Activated CD4-positive, alpha-beta T cell treated with anti-CD3 and anti-CD28 coated beads, Interleukin-2, amount 50 U/mL, for 1 hour (primary cell): Measurements from ENCODE around the gene TRIM9.

Experiments
- DNase-seq: peaks from one replicate; pipeline ENCODE4 v3.0.0-alpha.2; 2020

TRIM9 gene

DNA sequence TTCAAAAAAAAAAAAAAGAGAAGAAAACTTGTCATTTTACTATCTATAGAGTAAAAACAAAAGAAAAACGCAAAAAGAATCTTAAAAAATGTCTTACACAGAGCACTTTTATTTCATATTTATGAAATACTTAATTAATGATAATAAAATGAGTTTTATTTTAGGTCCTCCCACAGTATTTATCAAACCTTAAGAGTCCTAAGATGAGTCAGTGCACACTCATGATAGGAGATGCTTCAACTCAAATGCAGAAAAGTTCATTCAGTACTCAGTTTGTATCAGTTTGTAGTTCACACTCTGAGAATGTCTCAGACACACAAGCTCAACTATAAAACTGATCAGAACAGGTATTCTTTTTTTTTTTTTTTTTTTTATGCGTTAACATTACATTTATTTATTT is 41.7 kb downstream of the TRIM9 start:
- DNase-seq = no peak

DNA sequence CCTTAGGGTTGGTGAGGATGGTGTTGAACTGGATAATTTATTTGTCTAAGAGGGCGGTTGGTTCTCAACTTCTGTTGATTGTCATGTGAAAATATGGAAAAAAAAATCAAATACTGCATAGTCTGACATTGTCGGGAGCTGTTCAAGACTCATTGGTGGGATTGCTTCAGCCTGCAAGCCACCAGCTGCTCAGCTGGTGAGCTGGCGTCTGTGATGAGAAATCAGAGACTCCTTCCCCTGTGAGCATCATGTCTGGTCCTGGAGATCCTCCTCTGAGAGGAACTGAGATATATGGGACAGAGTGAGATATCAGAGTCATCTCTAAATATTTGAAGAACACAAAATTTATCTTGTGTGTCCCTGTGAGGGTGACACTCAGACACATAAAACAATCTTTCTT is 49.9 kb downstream of the TRIM9 start:
- DNase-seq = no peak

DNA sequence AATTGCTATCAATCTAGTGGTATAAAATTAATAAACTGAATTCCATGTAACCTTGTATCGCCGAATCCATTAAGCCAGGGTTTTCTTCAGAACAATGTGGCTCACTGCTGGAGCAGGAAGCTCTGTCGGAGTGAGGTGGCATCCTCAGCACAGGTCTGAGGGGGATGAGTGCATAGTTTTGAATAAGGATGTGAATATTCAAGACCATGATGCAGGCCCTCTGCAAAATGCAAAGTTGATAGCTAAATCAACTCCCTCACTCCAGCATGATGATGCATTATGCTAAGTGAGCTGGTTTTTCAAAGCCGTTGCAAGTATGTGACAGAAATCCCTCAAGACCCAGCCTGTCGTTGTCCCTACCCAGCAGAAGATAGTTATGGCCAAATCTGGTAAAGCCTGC is 53.0 kb downstream of the TRIM9 start:
- DNase-seq = no peak

DNA sequence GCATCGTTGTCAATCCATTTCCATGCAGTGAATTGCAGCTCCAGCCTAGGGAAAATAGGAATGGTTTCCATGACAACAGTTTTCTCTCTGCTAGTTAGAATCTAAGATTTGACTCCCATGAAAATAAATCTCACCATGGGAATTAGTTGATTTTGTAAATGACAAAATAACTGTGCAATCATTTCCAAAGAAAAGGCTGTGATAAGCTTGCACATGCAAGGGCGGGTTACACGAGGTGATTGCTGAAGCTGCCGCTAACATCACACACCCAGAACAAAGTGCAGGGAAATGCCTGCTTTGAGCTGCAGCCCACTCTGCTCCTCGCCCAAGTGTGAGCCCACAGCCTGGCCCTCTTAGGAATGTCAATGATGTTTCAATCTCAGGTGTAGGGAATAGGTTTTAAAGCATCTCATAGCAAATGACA is 53.8 kb downstream of the TRIM9 start:
- no peak for DNase-seq

DNA sequence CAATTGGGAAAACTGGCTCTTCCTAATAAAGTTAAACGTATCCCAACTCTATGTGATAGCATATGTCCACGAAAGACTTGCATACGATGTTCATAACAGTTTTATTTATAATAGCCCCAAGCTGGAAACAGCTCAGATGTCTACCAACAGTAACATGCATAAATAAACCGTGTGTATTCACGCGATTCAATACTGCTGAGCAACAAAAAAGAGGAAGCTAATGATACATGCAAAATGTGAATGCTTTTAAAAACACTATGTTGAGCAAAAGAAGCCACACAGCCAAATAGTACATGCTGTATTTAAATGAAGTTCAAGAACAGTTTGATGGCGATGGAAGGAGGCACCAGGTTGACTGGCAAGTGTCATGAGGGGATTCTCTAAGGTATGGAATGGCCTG is 55.7 kb downstream of the TRIM9 start:
- DNase-seq = no peak

DNA sequence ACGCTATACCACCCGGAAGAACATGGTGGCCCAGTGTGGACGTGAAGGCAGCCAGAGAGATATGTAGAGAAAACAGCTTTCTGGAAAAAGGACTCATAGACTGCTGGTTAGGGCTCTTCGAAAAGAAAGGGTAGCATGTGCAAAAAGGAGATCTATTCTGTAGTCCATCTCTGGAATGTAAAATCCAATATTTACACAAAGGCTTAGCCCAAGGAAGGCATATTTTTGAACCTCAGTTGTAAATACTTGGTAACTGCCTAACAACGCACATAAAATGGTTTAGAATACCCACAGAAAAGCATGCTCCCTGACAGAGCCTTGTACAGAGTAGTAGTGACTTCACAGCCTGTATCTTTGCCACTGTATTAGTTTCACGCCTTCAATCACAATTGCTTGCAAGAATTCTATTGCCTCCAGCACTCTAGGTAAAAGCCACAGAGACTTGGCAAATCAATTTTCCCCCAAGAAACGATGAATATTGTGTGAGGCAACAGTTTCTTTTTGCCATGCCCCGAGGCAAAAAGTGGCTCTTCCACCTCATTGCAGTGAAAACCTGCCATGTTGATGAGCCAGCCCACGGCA is 59.2 kb downstream of the TRIM9 start:
- no peak for DNase-seq

DNA sequence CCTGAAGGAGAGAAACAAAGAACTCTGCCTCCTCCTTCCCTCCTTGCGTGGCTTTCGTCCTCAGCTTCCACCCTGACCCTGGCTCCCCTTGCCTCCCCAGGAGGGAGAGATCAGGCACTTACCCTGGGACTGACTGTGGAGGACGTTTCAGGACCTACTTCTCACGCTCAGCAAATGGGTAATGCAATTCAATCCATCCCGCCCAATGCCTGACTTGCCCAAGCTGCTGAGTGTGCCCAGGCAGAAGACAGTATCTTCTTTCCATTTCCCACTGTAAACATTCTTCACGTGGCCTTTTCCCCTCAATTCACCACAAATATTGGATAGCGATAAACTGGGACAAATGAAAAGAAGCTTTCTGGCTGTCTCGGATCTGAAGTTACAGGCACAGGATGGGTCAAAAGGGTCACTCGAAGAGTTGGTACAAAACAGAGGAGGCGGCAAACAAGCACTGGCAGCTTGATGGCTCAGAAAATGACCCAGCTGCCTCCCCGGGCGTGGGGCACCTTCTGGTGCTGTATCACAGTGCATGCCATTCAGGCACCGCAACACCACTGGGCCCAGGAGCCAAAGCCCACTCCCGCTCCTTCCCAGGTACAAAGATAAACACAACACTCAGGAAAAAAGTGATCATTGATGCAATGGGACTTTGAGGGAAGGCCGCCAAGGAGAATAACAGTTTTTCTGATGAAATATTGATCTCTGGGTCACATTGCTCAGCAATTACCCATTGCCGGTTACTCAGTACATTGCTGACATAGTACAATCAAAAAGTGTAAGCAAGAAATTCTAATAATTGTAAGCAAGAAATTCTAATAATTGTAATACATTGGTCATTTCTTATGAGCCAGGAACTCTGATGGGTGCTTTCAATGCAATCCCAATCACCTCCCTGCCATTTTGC is 65.8 kb downstream of the TRIM9 start:
- no peak for DNase-seq

DNA sequence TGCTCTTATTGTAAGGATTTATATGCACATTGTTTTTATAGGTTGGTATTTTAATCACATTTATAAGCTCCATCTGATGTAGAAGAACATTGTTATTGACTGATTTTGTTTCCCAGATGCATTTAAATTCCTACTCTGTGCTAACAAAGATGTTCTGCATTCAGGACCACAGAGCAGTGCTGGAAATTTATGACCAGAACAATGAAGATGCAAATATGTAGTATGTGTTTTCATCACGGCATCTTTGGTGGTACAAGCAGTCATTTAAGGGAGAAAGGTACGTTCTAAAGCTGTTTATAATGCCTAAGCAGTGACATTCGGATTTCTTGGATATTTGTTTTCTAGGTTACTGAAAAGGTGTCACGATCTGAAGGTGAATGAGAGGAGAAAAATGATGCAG is 66.5 kb downstream of the TRIM9 start:
- DNase-seq = no peak

DNA sequence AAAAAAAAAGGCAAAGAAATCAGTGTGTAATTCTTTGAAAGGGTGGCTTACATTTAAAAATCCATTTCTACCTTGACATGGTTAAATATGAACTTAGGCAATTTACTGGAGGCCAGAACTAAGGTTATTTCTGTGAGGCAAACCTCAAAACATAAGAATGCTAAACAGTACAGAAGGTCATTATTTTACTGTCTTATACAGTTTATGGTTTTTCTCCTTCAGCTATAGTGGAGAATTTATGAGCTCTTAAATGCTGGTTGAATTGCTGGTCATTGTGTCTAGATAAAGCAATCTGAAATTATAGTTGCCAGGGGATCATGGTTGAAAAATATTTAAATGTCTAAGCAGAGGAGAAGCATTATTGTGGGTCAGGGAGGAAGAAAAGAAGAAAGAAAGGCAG is 70.5 kb downstream of the TRIM9 start:
- DNase-seq = no peak

DNA sequence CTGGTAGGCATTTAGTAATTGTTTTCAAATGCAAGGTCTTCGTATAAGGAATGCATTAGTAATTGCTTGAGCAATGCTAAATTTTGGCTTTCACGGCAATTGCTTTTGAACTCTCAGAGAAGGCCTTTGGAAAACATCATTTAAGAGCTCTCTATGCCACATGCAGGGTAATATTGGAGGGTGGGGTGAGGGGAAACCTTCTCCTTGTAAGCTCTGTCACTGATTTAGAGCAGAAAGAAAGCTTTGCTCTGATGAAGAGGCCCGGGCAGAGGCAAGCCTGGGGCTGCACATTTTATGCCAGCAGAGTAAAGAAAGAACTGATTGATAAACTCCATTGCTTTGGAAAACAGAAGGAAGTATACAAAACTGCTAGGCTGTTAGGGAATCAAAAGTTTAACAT is 70.9 kb downstream of the TRIM9 start:
- DNase-seq = no peak

DNA sequence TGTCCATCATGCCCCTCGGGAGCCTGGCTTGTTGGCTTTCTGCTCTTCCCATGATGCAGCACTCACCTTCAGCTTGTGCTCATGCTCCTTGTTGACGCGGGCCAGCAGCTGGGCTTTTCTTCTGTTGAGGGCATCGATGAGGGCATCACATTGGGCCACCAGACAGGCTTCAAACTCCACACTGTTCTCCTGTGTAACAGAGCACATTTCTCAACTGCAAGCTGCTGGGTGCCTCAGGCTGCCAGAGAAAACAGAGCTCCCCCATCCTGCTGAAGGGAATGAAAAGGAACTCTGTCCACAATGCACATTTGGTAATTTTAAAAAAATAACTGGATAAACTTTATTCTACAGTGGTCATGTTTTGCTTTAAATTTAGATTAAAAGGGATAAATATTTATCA is 72.1 kb downstream of the TRIM9 start:
- no peak for DNase-seq

DNA sequence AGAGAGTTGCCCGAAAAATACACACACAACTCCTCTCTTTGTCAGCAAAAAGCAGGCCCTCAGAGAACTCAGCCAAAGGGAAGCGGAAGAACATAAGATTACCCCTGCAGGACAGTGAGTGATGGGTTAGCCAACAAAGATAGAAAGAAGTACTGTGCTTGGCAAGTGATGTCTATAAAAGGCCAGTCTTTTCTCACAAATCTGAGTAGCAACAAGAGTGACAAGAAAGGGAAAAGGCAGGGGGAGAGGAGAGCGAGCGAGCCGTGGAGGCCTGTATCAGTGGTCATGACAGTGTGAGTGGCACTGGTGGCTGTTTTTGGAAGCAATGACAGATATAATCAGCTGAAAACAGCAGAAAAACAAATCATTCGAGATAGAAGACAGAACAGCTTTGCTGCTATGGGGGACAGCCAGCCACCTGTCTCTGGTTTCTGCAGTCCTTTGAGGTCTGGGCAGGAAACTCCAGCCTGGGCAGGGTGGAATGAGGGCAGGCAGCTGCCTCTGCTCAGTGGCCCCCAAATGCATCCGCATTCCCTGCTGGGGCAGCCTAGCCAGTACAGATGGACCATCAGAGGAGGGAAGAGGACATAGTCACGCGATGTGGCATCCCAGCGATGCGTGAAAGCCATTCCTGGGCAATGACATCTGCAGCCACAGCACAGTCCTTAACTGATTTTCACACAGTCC is 74.7 kb downstream of the TRIM9 start:
- no peak for DNase-seq

DNA sequence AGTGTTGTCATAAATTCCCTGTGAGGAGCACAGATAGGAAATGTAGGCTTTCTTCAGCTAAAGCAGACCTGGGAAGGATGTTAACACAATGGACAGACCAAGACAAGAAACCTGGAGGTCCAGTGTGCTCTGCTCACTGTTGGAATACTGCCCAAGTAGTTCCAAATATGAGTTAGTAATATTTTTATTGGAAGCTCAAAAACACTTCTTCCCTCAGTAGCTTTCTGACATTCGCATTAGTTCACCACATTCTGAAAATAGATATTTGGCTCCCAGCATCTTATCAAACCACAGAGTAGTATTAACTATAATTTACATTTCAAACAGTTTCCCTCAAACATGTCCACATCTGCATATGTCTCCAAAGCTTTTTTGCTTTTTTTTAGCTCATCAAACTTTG is 75.8 kb downstream of the TRIM9 start:
- no peak for DNase-seq

DNA sequence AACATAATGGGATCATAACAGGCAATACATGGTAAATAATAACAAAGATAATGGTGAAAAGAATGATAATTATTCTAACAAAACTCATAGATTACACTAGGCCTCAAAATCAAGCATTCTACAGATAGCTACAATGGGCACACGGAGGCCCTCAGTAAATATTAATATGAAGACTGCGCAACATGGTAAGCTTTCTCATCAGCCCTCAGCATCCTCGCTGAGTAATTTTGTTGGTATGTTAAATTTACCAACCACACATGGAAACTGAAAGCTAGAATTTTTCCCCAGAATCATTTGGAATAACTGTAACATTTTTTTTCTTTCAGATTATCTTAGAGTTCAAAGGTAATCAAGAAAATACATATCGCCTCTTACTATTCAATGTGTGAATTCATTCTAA is 76.4 kb downstream of the TRIM9 start:
- DNase-seq = no peak

DNA sequence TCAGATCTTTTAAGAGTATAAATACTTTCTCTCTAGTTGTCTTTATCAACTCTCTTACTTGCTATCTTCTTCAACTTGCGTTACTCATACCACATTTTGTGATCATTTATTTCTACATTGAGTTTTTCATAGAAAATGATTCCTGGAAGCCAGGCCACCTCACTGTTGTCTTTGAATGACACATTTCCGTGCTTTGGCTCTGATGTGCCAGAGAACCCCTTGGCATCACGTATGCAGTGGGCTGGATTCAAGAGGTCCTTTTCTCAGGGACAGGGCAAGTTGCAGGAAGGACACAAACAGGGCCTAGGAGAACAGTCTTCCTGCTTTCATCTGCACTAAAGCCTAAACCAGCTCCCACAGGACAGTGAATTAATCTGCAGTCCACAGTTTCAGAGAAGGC is 80.3 kb downstream of the TRIM9 start:
- DNase-seq = no peak

DNA sequence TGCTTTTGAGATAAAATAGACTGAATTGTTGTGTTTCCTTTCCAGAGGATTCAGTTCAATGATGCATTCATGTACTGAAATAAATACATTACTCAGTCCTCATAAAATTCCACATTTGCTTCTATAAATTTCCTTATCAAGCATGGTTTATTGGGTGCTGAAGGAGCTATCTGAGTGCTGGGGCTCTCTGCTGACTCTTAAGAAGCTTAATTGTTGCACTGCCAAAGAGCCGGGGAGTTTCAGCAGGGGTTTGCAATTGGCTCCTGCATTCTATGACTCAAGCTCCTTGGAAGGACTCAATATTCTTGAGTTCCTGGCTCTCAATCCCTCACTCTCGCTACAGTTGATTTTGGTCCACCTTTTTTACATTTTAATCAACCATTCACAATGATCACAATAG is 80.8 kb downstream of the TRIM9 start:
- DNase-seq = no peak

DNA sequence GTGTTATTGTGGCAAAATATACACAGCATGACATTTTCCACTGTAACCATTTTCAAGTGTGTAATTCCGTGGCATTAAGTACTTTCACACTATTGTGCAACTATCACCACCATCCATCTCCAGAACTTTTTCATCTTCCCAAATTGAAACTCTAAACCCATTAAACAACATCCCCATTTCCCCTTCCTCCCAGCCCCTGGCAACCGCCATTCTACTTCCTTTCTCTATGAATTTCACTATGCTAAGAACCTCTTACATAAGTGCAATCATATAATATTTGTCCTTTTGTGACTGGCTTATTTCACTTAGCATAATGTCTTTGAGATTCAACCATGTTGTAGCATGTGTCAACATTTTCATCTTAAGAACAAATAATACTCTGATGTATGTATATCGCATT is 82.8 kb downstream of the TRIM9 start:
- no peak for DNase-seq

DNA sequence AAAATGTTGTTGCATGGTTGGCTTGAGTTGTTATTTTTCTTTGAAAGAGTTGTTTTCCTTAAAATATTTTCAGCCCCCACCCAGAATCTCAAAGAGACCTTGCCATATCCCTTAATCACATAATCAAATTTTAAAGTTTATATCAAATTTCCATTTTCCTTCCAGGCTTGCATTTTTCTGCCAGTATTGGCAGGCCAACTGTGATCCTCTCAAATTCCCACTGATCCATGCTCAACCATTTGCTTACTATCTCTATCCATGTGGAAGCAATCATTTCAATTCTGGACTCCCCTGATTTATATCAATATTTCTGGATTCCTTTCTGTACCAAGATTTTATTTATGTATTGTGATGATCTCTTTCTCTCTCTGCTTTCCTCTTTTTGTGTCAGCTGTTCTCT is 86.5 kb downstream of the TRIM9 start:
- no peak for DNase-seq

DNA sequence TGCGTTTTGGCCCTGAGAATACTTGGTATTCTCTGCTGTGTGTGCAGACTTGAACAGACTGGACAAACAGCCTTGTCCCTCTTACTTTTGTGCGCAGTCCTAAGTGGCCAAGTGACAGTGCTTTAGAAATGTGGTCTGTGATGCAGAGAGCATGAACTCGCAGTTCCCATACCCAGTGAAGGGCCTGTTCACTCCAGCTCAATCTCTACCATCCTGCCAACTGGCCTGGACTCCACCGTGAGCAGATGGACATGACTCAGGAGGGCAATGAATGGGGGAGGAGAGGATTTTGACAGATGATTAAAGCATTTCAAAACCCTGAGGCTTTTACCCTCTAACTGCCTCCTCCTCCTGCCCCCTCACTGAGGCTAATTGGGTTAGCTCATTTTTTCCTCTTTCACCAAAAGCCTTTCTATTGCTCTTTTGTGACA is 88.1 kb downstream of the TRIM9 start:
- DNase-seq = no peak

DNA sequence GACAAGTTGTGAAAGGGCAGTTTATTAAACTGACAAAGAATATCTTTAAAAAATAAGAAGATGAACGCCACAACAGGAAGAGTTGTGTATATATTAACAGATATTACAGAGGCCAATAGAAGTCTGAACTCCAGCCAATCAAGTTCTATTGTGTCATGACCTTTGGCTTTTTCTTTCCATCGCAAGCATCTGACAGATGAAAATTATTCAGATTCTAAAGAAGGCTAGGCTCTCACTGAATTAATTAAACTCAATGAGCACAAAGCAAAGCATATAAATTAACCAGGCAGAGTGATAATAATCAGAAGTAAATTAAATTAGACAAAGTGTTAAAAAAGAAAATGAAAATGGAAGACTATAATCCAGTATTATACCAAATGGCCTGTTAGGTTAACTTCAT is 88.6 kb downstream of the TRIM9 start:
- DNase-seq = no peak

DNA sequence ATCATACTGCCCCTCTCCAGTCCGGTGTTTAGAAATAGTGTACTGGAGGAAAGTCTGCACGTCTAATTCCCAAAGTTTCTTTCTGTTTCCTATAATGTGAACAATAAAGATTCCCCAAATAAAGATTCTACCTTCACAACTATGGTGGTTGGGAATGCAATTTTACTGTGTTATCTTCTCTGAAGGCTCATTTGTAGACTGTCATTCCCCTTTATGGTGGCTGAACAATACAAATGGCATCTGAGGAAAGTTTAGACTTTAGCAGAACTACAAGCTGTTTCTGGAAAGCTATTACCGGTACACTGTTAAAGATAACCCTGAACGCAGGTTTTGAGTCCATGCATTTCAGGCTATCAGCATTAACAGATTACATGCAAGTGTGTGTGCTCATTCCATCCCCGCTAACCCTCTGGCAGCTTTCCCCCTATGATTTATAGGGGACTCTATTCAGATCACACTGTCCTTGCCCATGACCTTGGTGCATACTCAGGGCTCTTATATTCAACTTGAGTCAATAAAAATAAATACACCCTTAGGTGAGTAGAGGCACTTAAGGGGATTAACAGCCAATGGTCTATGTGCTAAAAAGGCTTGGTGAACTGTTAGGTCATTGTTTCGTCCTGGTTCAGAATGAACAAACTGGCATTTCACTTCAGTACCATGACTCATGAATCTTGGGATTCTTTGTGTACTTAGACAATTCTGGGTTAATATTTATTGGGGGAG is 89.9 kb downstream of the TRIM9 start:
- no peak for DNase-seq

DNA sequence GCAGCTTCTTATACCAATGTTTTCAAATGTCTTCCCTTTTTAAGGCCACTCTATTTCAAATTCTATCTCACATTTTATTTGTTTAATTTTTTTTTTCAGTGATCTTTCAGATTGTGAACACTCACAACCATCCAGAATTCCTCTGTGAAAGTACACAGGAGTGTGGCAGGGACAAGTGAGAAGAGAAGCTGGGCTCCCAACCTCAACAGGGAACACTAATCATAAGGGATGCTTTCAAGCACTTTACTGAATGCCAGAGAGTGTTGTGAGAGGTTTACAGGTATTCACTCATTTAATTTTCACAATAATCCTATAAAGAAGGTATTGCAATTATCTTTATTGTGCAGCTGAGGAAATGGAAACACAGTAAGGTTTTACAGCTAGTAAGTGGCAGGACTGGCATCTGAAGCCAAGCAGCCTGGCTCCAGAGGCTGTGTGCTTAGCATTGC is 90.5 kb downstream of the TRIM9 start:
- no peak for DNase-seq

DNA sequence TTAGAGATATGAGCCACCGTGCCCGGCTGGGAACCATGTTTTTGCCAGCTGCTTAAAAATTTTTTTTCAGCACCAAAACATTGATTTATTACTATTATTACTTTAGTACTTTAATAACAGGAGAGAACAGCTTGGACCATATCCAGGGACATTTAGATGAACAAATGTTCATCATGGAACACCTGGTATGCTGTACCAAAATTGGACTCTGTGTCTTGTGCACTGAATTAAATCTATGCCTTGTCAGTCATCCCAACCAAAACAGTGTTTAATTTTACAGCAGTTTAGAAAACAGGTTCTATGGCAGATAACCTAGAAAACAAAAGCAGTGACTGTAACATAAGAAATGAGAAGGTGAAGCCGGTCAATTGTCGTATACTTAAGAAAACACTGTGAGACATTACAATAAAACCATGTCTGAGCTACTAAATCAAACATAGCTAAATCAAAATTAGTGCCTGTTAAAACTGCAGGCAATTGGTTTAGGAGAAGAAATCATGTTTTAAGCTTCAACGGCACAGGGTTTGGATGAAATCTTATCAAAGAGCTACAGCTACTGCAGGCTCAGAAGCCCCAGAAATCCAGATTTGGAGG is 92.4 kb downstream of the TRIM9 start:
- no peak for DNase-seq
